OCI-LY7 (cell line): ENCODE data around the gene ENDOV.

Experiments
- EZH2phosphoT487 ChIP-seq: fragments of 200-600 bp; sonication (generic); IDR thresholded peaks from 2 replicates; pipeline ENCODE4 v1.6.1; 2018; ENCODE audit warnings: low read depth, borderline replicate concordance, mild to moderate bottlenecking, mixed run types, antibody characterized with exemption, low read length, moderate library complexity, mixed read lengths
- TF ChIP-seq, protein P1 (sequence below): fragments of 200-600 bp; sonication (generic); conservative IDR thresholded peaks from 2 replicates; pipeline ENCODE4 v1.5.1; 2014; ENCODE audit warnings: mild to moderate bottlenecking, antibody characterized with exemption, low read length, moderate library complexity, mixed read lengths

DNA sequence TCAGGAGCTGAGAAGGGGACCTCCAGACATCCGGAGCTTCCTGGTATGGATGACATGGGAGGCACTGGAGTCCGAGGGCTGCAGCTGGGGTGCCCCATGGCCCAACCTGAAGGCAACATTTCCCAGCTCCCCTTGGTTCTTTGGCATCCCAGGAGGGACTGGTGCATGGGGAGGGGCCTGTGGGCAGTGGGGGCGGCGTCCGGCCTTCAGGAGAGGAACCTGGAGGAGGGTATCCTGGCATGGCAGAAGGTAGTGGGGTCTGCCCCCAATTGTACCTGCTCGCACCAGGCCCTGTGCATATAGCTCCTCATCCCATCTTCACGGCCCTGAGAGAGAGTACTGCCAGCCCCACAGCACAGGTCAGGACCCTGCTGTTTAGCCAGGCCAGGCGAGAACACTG lies 49.5 kb downstream of the ENDOV start:
- TF ChIP-seq, protein P1, sequence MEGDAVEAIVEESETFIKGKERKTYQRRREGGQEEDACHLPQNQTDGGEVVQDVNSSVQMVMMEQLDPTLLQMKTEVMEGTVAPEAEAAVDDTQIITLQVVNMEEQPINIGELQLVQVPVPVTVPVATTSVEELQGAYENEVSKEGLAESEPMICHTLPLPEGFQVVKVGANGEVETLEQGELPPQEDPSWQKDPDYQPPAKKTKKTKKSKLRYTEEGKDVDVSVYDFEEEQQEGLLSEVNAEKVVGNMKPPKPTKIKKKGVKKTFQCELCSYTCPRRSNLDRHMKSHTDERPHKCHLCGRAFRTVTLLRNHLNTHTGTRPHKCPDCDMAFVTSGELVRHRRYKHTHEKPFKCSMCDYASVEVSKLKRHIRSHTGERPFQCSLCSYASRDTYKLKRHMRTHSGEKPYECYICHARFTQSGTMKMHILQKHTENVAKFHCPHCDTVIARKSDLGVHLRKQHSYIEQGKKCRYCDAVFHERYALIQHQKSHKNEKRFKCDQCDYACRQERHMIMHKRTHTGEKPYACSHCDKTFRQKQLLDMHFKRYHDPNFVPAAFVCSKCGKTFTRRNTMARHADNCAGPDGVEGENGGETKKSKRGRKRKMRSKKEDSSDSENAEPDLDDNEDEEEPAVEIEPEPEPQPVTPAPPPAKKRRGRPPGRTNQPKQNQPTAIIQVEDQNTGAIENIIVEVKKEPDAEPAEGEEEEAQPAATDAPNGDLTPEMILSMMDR, result no peak
- TF ChIP-seq EZH2phosphoT487, result no peak
